NB4 (cell line): ENCODE measurements around the gene SCGB3A1.

Source experiments
- MAX ChIP-seq: IDR thresholded peaks from 2 replicates; pipeline ENCODE4 v1.6.1; 2011; ENCODE audit warnings: low read depth, low read length
- TF ChIP-seq, protein P1 (sequence below): IDR thresholded peaks from one replicate; pipeline ENCODE4 v1.5.1; 2012; ENCODE audit warnings: low read depth, low read length

- no peak for TF ChIP-seq MAX
- TF ChIP-seq, protein P1, sequence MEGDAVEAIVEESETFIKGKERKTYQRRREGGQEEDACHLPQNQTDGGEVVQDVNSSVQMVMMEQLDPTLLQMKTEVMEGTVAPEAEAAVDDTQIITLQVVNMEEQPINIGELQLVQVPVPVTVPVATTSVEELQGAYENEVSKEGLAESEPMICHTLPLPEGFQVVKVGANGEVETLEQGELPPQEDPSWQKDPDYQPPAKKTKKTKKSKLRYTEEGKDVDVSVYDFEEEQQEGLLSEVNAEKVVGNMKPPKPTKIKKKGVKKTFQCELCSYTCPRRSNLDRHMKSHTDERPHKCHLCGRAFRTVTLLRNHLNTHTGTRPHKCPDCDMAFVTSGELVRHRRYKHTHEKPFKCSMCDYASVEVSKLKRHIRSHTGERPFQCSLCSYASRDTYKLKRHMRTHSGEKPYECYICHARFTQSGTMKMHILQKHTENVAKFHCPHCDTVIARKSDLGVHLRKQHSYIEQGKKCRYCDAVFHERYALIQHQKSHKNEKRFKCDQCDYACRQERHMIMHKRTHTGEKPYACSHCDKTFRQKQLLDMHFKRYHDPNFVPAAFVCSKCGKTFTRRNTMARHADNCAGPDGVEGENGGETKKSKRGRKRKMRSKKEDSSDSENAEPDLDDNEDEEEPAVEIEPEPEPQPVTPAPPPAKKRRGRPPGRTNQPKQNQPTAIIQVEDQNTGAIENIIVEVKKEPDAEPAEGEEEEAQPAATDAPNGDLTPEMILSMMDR, result no peak
These were observed 33.3 kb upstream of the SCGB3A1 start for GRCh38 chr5:180624587-180624986.
